Mammary epithelial cell (primary cell): ENCODE measurements around the gene MAD1L1.

Source experiments
- EZH2 ChIP-seq: IDR thresholded peaks from 2 replicates; pipeline ENCODE4 v1.6.1; 2012; ENCODE audit warnings: low read length, inconsistent platforms, borderline replicate concordance
- TF ChIP-seq, protein P1 (sequence below), 2 donors: IDR thresholded peaks in 1 of 2; conservative IDR thresholded peaks in 1 of 2; 2 replicates each; pipeline ENCODE4 v1.5.1; 2011 to 2012; ENCODE audit warnings: inconsistent platforms in 2 of 2, low read length in 2 of 2, mild to moderate bottlenecking in 2 of 2, control low read depth in 1 of 2, low read depth in 1 of 2; ENCODE audit not compliant: insufficient read depth in 1 of 2; ENCODE audit errors: extremely low read depth in 1 of 2

DNA sequence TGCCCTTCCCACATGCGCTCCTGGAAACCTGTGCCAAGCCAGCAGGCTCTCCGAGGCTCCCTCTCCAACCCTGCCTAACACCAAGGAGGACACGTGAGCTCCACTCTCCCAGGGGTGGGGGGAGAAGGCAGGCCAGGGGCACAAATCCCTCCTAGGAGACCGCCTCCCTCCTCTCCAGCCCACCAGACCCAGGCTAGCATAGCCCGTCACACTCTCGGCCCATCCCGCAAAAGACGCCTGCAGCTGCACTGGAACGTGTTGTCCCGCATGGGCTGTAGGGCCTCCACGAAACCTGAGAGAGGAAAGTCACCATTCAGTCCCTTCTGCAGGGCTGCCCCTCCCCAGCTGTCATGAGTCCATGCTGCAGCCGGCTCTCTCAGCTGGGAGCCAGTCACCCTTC, 126.3 kb downstream of the MAD1L1 start:
- TF ChIP-seq, protein P1, sequence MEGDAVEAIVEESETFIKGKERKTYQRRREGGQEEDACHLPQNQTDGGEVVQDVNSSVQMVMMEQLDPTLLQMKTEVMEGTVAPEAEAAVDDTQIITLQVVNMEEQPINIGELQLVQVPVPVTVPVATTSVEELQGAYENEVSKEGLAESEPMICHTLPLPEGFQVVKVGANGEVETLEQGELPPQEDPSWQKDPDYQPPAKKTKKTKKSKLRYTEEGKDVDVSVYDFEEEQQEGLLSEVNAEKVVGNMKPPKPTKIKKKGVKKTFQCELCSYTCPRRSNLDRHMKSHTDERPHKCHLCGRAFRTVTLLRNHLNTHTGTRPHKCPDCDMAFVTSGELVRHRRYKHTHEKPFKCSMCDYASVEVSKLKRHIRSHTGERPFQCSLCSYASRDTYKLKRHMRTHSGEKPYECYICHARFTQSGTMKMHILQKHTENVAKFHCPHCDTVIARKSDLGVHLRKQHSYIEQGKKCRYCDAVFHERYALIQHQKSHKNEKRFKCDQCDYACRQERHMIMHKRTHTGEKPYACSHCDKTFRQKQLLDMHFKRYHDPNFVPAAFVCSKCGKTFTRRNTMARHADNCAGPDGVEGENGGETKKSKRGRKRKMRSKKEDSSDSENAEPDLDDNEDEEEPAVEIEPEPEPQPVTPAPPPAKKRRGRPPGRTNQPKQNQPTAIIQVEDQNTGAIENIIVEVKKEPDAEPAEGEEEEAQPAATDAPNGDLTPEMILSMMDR (conservative IDR thresholded peaks at IDR 0.05 in 1 of 2, IDR thresholded peaks at IDR 0.05 in 1 of 2; ENCODE audit: extremely low read depth in 1 of 2, insufficient read depth in 1 of 2, low read depth in 1 of 2, low read length in 2 of 2) = no peak
- no peak for TF ChIP-seq EZH2
